HCT116 (cell line): ENCODE results near the gene MYLK4. TPM values are rescaled to one million over a fixed set of nuclear protein-coding genes. Genes with fewer than 3 reads are reported as not detected.

Experiments
- ATAC-seq: fragments of 200-7000 bp; cut with Tn5 transposase; 2 replicates; pipeline ENCODE4 v1.9.1; 2020; ENCODE audit warnings: mild to moderate bottlenecking, moderate library complexity
- BruUV-seq: library from RNA; stranded (reverse); fragments of 400-500 nt; replicated peaks from 2 replicates; lab custom pipeline; 2021; lab: Mats Ljungman, UMichigan
- CTCF ChIA-PET: fragments of 300-600 bp; sonication (Branson Sonifier 250); formaldehyde crosslinking; loops from one replicate; lab custom pipeline; 2021; ENCODE audit warnings: antibody characterized with exemption; lab: Charles Lee
- POLR2A ChIA-PET: fragments of 300-600, 350-600 bp; sonication (Branson Sonifier 250); formaldehyde crosslinking; loops from one replicate; lab custom pipeline; 2021; ENCODE audit warnings: antibody characterized with exemption; lab: Charles Lee
- RAD21 ChIA-PET, 2 experiments: fragments of 300-600 bp; sonication (Branson Sonifier 250); formaldehyde crosslinking; loops; one replicate each; lab custom pipeline; 2023; ENCODE audit warnings: low total read pairs in 2 of 2; ENCODE audit not compliant: uncharacterized antibody in 2 of 2, unreplicated experiment in 2 of 2, low non-redundant PET in 1 of 2; lab: Charles Lee
- DNase-seq: peaks from one replicate; pipeline ENCODE4 v3.0.0-alpha.2; 2010; ENCODE audit warnings: low read depth, low spot score
- H2AFZ ChIP-seq: fragments of 200-600 bp; shearing (Covaris generic), sonication (generic); 2 replicates; pipeline ENCODE4 v1.6.1; 2017; ENCODE audit warnings: low read depth, mixed run types, mixed read lengths, antibody characterized with exemption, low read length; ENCODE audit not compliant: poor library complexity, severe bottlenecking
- H3K27ac ChIP-seq: 2 replicates; pipeline ENCODE4 v1.5.1; 2012; ENCODE audit warnings: low read depth, low read length
- H3K27me3 ChIP-seq: fragments of 200-600 bp; sonication (generic); 2 replicates; pipeline ENCODE4 v1.6.1; 2016; ENCODE audit warnings: mixed run types, low read length, mixed read lengths; ENCODE audit not compliant: insufficient read depth
- H3K36me3 ChIP-seq, 2 experiments: fragments of 200-500 bp in 1 of 2; fragments of 200-600 bp in 1 of 2; sonication (Bioruptor generic) in 1 of 2; sonication (generic) in 1 of 2; 2 replicates each; pipeline versions ENCODE4 v1.5.1 to v1.6.1; 2014 to 2016; ENCODE audit warnings: low read length in 2 of 2, inconsistent platforms in 1 of 2, mixed read lengths in 1 of 2, mixed run types in 1 of 2; ENCODE audit not compliant: insufficient read depth in 2 of 2, control insufficient read depth in 1 of 2
- H3K4me1 ChIP-seq, 2 experiments: fragments of 200-600 bp in 1 of 2; sonication (generic) in 1 of 2; 2 replicates each; pipeline versions ENCODE4 v1.5.1 to v1.6.1; 2012 to 2017; ENCODE audit warnings: low read length in 2 of 2, inconsistent platforms in 1 of 2, mild to moderate bottlenecking in 1 of 2, mixed read lengths in 1 of 2, mixed run types in 1 of 2, moderate library complexity in 1 of 2; ENCODE audit not compliant: insufficient read depth in 2 of 2, control insufficient read depth in 1 of 2
- H3K4me2 ChIP-seq: fragments of 200-600 bp; sonication (generic); 2 replicates; pipeline ENCODE4 v1.6.1; 2017; ENCODE audit warnings: mixed run types, low read length, mixed read lengths
- H3K4me3 ChIP-seq, 2 experiments: fragments of 200-600 bp in 1 of 2; sonication (generic) in 1 of 2; replicated peaks in 1 of 2; 2 replicates each; pipeline ENCODE4 v1.5.1; 2011 to 2016; ENCODE audit warnings: low read length in 2 of 2, control low read depth in 1 of 2, low read depth in 1 of 2, mild to moderate bottlenecking in 1 of 2, mixed read lengths in 1 of 2, mixed run types in 1 of 2
- H3K79me2 ChIP-seq: fragments of 200-600 bp; sonication (generic); 2 replicates; pipeline ENCODE4 v1.6.1; 2017; ENCODE audit warnings: mild to moderate bottlenecking, mixed run types, low read length, moderate library complexity, mixed read lengths; ENCODE audit not compliant: insufficient read depth
- H3K9ac ChIP-seq: fragments of 200-600 bp; sonication (generic); 2 replicates; pipeline ENCODE4 v1.6.1; 2016; ENCODE audit warnings: low read length, mixed read lengths
- H3K9me2 ChIP-seq: fragments of 200-600 bp; sonication (generic), shearing (Covaris generic); 2 replicates; pipeline ENCODE4 v1.6.1; 2017; ENCODE audit warnings: mixed run types, mild to moderate bottlenecking, moderate library complexity; ENCODE audit not compliant: insufficient read depth
- H3K9me3 ChIP-seq, 2 experiments: fragments of 200-500 bp in 1 of 2; fragments of 200-600 bp in 1 of 2; sonication (Bioruptor generic) in 1 of 2; sonication (generic) in 1 of 2; 2 replicates each; pipeline ENCODE4 v1.6.1; 2014 to 2017; ENCODE audit warnings: low read length in 2 of 2, mixed read lengths in 2 of 2, inconsistent platforms in 1 of 2, low read depth in 1 of 2, mild to moderate bottlenecking in 1 of 2, mixed run types in 1 of 2, moderate library complexity in 1 of 2; ENCODE audit not compliant: control insufficient read depth in 1 of 2, insufficient read depth in 1 of 2
- H4K20me1 ChIP-seq: fragments of 200-600 bp; sonication (generic), shearing (Covaris generic); 2 replicates; pipeline ENCODE4 v1.6.1; 2017; ENCODE audit warnings: mixed run types, mild to moderate bottlenecking, moderate library complexity; ENCODE audit not compliant: insufficient read depth
- CBX3 ChIP-seq: IDR thresholded peaks from 2 replicates; pipeline ENCODE4 v1.6.1; 2012; ENCODE audit warnings: low read depth
- EGR1 ChIP-seq: IDR thresholded peaks from 2 replicates; pipeline ENCODE4 v1.6.1; 2012; ENCODE audit warnings: low read depth
- ELF1 ChIP-seq: IDR thresholded peaks from 2 replicates; pipeline ENCODE4 v1.6.1; 2012; ENCODE audit warnings: low read depth, borderline replicate concordance
- EZH2phosphoT487 ChIP-seq: fragments of 200-600 bp; IDR thresholded peaks from 2 replicates; pipeline ENCODE4 v1.6.1; 2018; ENCODE audit warnings: antibody characterized with exemption, borderline replicate concordance
- FOSL1 ChIP-seq: IDR thresholded peaks from 2 replicates; pipeline ENCODE4 v1.6.1; 2012; ENCODE audit warnings: low read depth
- JUND ChIP-seq: IDR thresholded peaks from 2 replicates; pipeline ENCODE4 v1.6.1; 2012
- POLR2A ChIP-seq: IDR thresholded peaks from 2 replicates; pipeline ENCODE4 v1.7.0; 2011; ENCODE audit warnings: borderline replicate concordance; ENCODE audit not compliant: insufficient read depth, insufficient read length; ENCODE audit errors: extremely low read depth
- POLR2AphosphoS5 ChIP-seq: IDR thresholded peaks from 2 replicates; pipeline ENCODE4 v1.6.1; 2011; ENCODE audit warnings: mild to moderate bottlenecking, low read depth, low read length, moderate library complexity
- RAD21 ChIP-seq: IDR thresholded peaks from 2 replicates; pipeline ENCODE4 v1.6.1; 2012; ENCODE audit warnings: low read depth, mild to moderate bottlenecking
- SP1 ChIP-seq: IDR thresholded peaks from 2 replicates; pipeline ENCODE4 v1.6.1; 2012; ENCODE audit warnings: low read depth
- SRF ChIP-seq: IDR thresholded peaks from 2 replicates; pipeline ENCODE4 v1.6.1; 2012; ENCODE audit warnings: low read depth
- TCF7L2 ChIP-seq: IDR thresholded peaks from 2 replicates; pipeline ENCODE4 v1.7.0; 2011; ENCODE audit warnings: borderline replicate concordance, inconsistent platforms; ENCODE audit not compliant: insufficient read depth, insufficient read length; ENCODE audit errors: extremely low read depth
- YY1 ChIP-seq: IDR thresholded peaks from 2 replicates; pipeline ENCODE4 v1.6.1; 2011; ENCODE audit warnings: low read length, low read depth, moderate library complexity, mild to moderate bottlenecking; ENCODE audit not compliant: insufficient replicate concordance; ENCODE audit errors: extremely low read depth
- ZFX ChIP-seq: fragments of 450-650 bp; IDR thresholded peaks from 2 replicates; pipeline ENCODE4 v1.6.1; 2017
- ZNF274 ChIP-seq: fragments of 200-500 bp; sonication (Bioruptor generic); IDR thresholded peaks from 2 replicates; pipeline ENCODE4 v1.6.1; 2014; ENCODE audit warnings: mild to moderate bottlenecking, low read depth, low read length, inconsistent platforms
- intact Hi-C: fragments of 100-400 bp; cut with micrococcal nuclease; formaldehyde crosslinking; loops from 2 replicates; pipeline ENCODE4 v1.10.0; 2022
- total RNA-seq: library from RNA; stranded (reverse); gene quantifications from one replicate; pipeline ENCODE4 v1.2.1, GENCODE V29; 2021; ENCODE audit not compliant: unreplicated experiment
- TF ChIP-seq, protein P1 (sequence below): IDR thresholded peaks from 2 replicates; pipeline ENCODE4 v1.6.1; 2012
- TF ChIP-seq, protein P2 (sequence below): IDR thresholded peaks from 2 replicates; pipeline ENCODE4 v1.6.1; 2012; ENCODE audit warnings: low read depth
- TF ChIP-seq, protein P3 (sequence below): IDR thresholded peaks from 2 replicates; pipeline ENCODE4 v1.6.1; 2012
- TF ChIP-seq, protein P4 (sequence below), 3 experiments: fragments of 200-600 bp in 1 of 3; sonication (generic) in 1 of 3; IDR thresholded peaks in 2 of 3; conservative IDR thresholded peaks in 1 of 3; 2 replicates each; pipeline ENCODE4 v1.5.1; 2012 to 2017; ENCODE audit warnings: low read depth in 2 of 3, low read length in 2 of 3, antibody characterized with exemption in 1 of 3, borderline replicate concordance in 1 of 3, control low read depth in 1 of 3, mild to moderate bottlenecking in 1 of 3, mixed read lengths in 1 of 3, mixed run types in 1 of 3, moderate library complexity in 1 of 3; ENCODE audit not compliant: insufficient read depth in 1 of 3
- TF ChIP-seq, protein P5 (sequence below): IDR thresholded peaks from 2 replicates; pipeline ENCODE4 v1.6.1; 2011; ENCODE audit warnings: mild to moderate bottlenecking, low read length, moderate library complexity; ENCODE audit not compliant: insufficient replicate concordance; ENCODE audit errors: extremely low read depth

The MYLK4 gene
- total RNA-seq, 1 experiment from 2014 or later: 0.27 TPM

DNA sequence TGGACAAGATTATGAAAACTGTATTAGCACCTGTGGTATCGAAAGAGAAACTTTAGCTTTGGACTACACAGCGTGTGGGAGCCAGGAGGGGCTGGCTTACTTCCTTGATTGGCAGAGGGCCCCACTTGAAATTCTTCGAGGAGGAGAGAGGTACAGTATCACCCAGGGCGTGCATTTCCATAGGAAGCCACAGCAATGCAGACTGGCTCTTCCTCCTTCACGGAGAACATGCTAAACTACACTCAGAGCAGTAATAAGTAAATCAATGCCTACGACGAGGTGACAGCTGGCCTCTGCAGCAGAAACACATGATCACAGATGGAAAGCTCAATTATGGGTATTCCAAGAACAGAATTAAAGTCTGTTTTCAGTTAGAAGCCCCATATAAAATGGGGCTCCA lies 44.2 kb downstream of the MYLK4 start:
- Histone ChIP-seq H3K27me3 (no peaks in the 10 kb centered on the region), H3K9me2 (no peaks in the 10 kb centered on the region), H3K4me1 (no peaks in the 10 kb centered on the region), H4K20me1 (no peaks in the 10 kb centered on the region), H3K9ac (no peak overlapping the region), H3K36me3 (no peaks in the 10 kb centered on the region), H3K4me2 (no peak overlapping the region), H3K27ac (no peak overlapping the region), H3K4me3 (no peak overlapping the region), H2AFZ (no peak overlapping the region), H3K9me3 (no peaks in the 10 kb centered on the region), H3K79me2 (no peaks in the 10 kb centered on the region)
- ChIA-PET CTCF (no interaction called here), POLR2A (no interaction called here), RAD21 (no interaction called here)
- BruUV-seq: no TSS peak
- DNase-seq (no peak), ATAC-seq (no peak)
- TF ChIP-seq JUND: no peak
- TF ChIP-seq SP1: no peak
- TF ChIP-seq ZFX: no peak
- no peak for TF ChIP-seq TCF7L2
- TF ChIP-seq RAD21: no peak
- no peak for TF ChIP-seq EZH2phosphoT487
- no peak for TF ChIP-seq FOSL1
- no peak for TF ChIP-seq YY1
- TF ChIP-seq CBX3: no peak
- no peak for TF ChIP-seq EGR1
- TF ChIP-seq, protein P1, sequence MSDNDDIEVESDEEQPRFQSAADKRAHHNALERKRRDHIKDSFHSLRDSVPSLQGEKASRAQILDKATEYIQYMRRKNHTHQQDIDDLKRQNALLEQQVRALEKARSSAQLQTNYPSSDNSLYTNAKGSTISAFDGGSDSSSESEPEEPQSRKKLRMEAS: no peak
- TF ChIP-seq POLR2AphosphoS5: no peak
- no peak for TF ChIP-seq POLR2A
- TF ChIP-seq, protein P2, sequence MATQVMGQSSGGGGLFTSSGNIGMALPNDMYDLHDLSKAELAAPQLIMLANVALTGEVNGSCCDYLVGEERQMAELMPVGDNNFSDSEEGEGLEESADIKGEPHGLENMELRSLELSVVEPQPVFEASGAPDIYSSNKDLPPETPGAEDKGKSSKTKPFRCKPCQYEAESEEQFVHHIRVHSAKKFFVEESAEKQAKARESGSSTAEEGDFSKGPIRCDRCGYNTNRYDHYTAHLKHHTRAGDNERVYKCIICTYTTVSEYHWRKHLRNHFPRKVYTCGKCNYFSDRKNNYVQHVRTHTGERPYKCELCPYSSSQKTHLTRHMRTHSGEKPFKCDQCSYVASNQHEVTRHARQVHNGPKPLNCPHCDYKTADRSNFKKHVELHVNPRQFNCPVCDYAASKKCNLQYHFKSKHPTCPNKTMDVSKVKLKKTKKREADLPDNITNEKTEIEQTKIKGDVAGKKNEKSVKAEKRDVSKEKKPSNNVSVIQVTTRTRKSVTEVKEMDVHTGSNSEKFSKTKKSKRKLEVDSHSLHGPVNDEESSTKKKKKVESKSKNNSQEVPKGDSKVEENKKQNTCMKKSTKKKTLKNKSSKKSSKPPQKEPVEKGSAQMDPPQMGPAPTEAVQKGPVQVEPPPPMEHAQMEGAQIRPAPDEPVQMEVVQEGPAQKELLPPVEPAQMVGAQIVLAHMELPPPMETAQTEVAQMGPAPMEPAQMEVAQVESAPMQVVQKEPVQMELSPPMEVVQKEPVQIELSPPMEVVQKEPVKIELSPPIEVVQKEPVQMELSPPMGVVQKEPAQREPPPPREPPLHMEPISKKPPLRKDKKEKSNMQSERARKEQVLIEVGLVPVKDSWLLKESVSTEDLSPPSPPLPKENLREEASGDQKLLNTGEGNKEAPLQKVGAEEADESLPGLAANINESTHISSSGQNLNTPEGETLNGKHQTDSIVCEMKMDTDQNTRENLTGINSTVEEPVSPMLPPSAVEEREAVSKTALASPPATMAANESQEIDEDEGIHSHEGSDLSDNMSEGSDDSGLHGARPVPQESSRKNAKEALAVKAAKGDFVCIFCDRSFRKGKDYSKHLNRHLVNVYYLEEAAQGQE: no peak
- TF ChIP-seq, protein P3, sequence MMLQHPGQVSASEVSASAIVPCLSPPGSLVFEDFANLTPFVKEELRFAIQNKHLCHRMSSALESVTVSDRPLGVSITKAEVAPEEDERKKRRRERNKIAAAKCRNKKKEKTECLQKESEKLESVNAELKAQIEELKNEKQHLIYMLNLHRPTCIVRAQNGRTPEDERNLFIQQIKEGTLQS: no peak
- TF ChIP-seq, protein P4, sequence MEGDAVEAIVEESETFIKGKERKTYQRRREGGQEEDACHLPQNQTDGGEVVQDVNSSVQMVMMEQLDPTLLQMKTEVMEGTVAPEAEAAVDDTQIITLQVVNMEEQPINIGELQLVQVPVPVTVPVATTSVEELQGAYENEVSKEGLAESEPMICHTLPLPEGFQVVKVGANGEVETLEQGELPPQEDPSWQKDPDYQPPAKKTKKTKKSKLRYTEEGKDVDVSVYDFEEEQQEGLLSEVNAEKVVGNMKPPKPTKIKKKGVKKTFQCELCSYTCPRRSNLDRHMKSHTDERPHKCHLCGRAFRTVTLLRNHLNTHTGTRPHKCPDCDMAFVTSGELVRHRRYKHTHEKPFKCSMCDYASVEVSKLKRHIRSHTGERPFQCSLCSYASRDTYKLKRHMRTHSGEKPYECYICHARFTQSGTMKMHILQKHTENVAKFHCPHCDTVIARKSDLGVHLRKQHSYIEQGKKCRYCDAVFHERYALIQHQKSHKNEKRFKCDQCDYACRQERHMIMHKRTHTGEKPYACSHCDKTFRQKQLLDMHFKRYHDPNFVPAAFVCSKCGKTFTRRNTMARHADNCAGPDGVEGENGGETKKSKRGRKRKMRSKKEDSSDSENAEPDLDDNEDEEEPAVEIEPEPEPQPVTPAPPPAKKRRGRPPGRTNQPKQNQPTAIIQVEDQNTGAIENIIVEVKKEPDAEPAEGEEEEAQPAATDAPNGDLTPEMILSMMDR (IDR thresholded peaks at IDR 0.05 in 2 of 3, conservative IDR thresholded peaks at IDR 0.05 in 1 of 3; ENCODE audit: borderline replicate concordance in 1 of 3, insufficient read depth in 1 of 3, low read depth in 2 of 3, low read length in 2 of 3): no peak
- TF ChIP-seq ZNF274: no peak
- TF ChIP-seq ELF1: no peak
- TF ChIP-seq, protein P5, sequence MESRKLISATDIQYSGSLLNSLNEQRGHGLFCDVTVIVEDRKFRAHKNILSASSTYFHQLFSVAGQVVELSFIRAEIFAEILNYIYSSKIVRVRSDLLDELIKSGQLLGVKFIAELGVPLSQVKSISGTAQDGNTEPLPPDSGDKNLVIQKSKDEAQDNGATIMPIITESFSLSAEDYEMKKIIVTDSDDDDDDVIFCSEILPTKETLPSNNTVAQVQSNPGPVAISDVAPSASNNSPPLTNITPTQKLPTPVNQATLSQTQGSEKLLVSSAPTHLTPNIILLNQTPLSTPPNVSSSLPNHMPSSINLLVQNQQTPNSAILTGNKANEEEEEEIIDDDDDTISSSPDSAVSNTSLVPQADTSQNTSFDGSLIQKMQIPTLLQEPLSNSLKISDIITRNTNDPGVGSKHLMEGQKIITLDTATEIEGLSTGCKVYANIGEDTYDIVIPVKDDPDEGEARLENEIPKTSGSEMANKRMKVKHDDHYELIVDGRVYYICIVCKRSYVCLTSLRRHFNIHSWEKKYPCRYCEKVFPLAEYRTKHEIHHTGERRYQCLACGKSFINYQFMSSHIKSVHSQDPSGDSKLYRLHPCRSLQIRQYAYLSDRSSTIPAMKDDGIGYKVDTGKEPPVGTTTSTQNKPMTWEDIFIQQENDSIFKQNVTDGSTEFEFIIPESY: no peak
- TF ChIP-seq SRF: no peak
- intact Hi-C loops: no loop called here
